G401.6 (cell line): ENCODE data around the gene FBXW11.
A peak's percentile ranks its signal among the peaks of the same experiment; 100 is the strongest.
"Not testable (repeated sequence)": the region's sequence is repeated elsewhere in the genome, so short reads cannot be mapped to it uniquely, and the experiment has no call there.

Source experiments
- FAIRE-seq: peaks from 2 replicates; lab custom pipeline; 2012; peaks lifted over from hg19 to GRCh38; lab: Jason Lieb, UNC

FBXW11 gene

DNA sequence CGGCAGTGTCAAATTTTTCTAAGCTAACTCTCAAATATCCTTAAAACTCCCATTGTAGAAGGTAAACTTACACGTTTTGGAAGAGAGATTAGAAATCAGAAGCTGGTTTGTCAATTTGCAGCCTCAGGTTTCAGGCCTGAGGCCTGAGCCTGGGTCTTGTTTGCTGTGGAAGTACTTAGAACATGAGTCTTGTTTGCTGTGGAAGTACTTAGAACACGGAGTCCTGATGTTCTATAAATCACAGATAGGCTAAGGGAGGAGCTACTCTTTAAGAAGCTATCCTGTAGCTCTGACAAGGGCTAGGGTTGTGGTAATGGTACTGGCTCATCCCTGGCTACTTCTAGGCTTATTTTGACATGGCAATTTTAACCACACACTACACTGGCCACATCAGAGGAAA lies 97.8 kb downstream of the FBXW11 start:
- no peak for FAIRE-seq

GRCh38 chr5:171907725-171908343 lies 98.6 kb downstream of the FBXW11 start:
- peak; percentile 96 for FAIRE-seq

- FAIRE-seq: no peak
These were observed 99.5 kb downstream of the FBXW11 start for GRCh38 chr5:171906703-171907590.

- FAIRE-seq: no peak
These were observed 100.3 kb downstream of the FBXW11 start for GRCh38 chr5:171906066-171906570.

DNA sequence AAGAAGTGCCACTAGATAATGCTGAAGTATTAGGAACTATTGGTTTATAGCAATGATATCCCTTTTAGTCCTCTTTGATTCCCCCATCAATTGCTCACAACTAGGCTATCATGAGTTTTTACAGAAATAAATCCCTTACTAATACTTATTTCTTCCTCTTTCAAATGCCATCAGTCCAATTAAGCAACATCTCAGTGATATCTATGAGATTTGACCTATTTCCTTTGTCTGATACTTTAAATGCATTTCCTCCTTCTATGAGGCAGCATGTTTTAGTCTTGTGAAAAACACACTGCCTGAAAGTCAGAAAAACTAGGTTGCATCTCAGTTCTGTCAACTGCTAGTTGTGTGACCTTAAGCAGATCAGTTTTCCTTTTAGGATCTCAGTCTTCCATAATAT lies 101.6 kb downstream of the FBXW11 start:
- FAIRE-seq: no peak

- FAIRE-seq: no peak
These were observed 104.7 kb downstream of the FBXW11 start for GRCh38 chr5:171901764-171902163.

DNA sequence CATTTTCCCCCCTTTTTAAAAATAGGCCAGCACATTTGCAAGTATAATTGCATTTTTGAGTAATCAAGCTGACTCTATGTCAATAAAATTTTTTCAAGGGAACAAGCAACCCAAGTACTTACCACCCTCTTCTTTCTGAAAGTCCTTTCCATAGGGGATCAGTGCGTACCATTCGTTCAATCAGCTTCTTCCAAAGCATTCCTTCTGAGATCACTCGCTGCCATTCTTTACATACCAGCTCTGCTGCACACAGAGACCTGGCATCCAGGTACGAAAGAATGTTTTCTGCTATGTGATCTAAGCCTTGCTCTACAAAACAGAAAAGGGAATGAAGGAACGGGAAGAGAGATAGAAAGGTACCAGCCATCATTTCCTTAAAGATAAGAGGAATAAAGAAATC lies 106.6 kb downstream of the FBXW11 start:
- FAIRE-seq: no peak

DNA sequence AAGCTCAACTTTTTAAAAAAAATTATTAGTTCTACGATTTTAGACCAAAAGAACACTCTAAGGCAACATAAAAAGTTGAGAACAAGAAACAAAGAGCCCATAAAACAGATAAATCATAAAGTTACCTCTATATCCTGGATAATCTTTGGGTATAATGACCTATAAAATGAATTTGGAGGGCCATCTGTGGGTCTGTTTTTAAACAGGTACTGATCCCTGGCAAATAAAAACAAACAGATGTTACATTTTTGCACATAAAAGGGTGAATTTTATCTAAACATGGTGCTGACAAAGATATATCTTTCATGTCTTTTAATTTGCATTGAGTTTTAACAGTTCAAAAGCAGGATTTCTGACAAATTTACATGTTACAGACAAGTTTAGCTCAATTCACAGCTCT lies 107.6 kb downstream of the FBXW11 start:
- FAIRE-seq: no peak

DNA sequence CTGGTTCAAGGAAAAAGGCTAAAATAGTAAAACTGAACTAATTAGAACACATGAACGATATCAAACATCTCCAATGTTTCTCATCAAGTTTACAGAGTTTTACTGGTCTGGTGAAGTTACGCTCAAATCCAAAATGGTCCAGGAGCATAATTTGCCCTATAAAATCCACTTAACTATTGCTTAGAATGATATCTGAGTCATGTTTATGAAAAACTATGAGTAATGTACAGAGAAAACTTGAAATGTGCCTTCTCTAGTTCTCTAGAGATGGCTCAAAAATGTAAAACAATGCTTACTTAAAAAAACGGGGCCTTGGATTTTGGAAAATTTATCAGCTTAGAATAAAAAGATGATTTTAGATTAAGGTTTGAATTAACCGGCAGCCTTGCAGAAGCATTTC lies 108.1 kb downstream of the FBXW11 start:
- FAIRE-seq: no peak

- FAIRE-seq: no peak
These were observed 109.2 kb downstream of the FBXW11 start for GRCh38 chr5:171897231-171897630.

DNA sequence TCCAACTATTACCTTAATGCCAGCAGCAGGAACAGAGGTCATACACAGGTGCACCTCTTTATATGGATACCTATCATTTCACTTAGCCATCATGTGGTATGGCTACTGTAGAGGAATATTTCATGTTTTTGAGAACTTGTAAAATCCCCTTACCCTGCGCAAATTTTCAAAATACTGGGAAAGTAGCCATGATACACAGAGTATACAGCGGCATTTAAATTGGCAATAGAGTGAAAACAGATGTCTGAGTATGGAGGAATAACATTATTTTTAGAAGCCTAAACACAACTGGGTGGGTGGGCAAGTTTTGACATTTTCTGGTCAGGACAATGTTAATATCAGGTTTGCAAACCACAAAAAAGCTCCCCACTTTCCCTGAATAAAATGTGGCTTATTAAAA lies 111.4 kb downstream of the FBXW11 start:
- FAIRE-seq: no peak

DNA sequence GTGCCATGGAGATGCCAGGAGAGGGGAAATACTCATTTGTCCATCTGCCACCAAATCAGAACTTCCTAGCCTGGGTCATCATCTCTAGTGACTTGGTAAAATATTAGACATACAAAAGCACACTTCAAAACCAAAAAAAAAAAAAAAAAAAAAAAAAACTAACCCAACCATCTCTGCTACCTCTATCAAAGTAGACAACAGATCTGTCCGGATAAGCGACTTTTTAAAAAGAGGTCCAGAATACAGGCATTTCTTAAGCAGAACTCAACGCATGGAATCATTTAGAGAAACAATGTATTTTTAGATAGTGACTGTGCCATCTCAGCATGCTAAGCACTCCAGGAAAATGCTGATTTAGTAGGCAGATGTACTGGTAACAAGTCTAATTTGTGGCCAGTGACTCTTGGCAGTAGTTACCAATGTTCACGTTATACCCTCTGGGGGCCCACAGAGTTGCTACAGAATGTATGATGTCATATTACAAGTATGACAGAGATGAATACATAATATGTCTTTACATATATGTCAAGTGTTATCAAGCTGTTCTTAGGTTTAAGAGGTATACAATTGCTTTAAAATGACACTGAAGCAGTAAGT lies 113.0 kb downstream of the FBXW11 start:
- no peak for FAIRE-seq

GRCh38 chr5:171891595-171891994 lies 114.8 kb downstream of the FBXW11 start:
- FAIRE-seq: no peak

GRCh38 chr5:171891150-171891549 lies 115.3 kb downstream of the FBXW11 start:
- FAIRE-seq: no peak

- no peak for FAIRE-seq
These were observed 118.4 kb downstream of the FBXW11 start for GRCh38 chr5:171888051-171888481.

- FAIRE-seq: not testable (repeated sequence)
These were observed 120.4 kb downstream of the FBXW11 start for GRCh38 chr5:171886037-171886436.

GRCh38 chr5:171882118-171882517 lies 124.3 kb downstream of the FBXW11 start:
- FAIRE-seq: no peak

DNA sequence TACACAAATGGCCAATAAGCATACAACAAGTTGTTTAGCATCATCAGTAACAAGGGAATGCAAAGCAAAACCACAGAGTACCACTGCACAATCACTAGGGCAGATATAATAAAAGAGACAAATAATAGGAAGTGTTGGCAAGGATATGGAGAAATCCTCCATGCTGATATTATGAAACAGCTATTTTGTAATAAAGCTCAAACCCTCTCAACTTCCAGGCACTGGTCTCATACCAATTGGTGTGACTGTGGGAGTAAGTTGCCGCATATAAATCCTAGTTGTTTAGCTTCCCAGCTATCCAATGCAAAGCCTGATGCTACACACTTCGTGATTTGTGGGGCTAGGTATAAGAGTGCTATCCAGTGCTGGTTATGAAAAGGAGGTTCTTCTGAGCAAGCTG lies 132.2 kb downstream of the FBXW11 start:
- no peak for FAIRE-seq

DNA sequence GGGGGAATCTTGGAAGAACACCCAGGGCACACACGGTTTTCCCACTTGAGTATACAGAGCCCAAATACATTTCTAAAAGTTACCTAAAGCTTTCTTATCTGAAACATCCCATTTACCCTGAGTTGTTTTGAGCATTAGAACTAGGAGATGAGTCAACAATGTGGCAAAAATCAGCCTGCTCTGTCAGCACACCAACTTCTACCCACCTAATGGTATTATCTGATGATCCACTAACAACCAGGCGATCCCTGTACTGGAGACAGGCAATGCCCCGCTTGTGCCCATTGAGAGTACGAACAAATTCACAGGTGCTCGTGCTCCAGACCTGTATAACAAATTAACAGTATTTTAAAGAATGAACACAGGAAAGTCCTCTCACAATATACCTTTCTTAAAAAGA lies 133.8 kb downstream of the FBXW11 start:
- FAIRE-seq: no peak

GRCh38 chr5:171871711-171872110 lies 134.7 kb downstream of the FBXW11 start:
- no peak for FAIRE-seq

- no peak for FAIRE-seq
These were observed 136.5 kb downstream of the FBXW11 start for GRCh38 chr5:171869956-171870355.

GRCh38 chr5:171868236-171868635 lies 138.2 kb downstream of the FBXW11 start:
- no peak for FAIRE-seq

DNA sequence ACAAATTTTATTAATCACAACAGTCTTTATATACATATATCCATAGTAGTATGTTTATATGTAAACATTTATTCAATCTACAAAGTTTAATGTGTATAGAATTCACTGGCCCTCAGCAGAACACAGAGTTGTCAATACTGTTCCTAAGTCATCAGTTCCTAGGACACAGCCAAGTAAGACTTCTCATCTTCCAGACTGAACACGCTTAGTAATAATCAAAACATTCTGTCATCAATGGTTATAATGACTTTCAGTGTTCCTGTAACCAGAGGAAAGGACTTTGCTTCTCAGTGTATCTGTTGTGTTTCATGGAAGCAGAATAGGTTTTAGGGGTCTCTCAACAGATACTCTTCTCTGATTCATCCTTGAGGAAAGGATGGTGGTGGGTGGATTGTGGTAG lies 138.7 kb downstream of the FBXW11 start:
- no peak for FAIRE-seq
